Activated CD8-positive, alpha-beta T cell treated with anti-CD3 and anti-CD28 coated beads, Interleukin-2, amount 10 ng/mL, durations not matched to agents 7 days and 5 days (primary cell): ENCODE measurements around the gene FRMD3. TPM values are rescaled to one million over a fixed set of nuclear protein-coding genes. Genes with fewer than 3 reads are reported as not detected.

Experiments
- ATAC-seq: fragments of 150-1000 bp; cut with Tn5 transposase; one replicate; pipeline ENCODE4 v1.10.0; 2021; ENCODE audit warnings: moderate library complexity
- CTCF ChIA-PET: fragments of 350-600 bp; sonication (Branson Sonifier 250); formaldehyde crosslinking; loops from one replicate; lab custom pipeline; 2021; ENCODE audit warnings: antibody characterized with exemption; lab: Charles Lee
- POLR2A ChIA-PET: fragments of 350-600 bp; sonication (Branson Sonifier 250); formaldehyde crosslinking; loops from one replicate; lab custom pipeline; 2021; ENCODE audit warnings: antibody characterized with exemption; lab: Charles Lee
- DNase-seq: peaks from one replicate; pipeline ENCODE4 v3.0.0-alpha.2; 2020
- H3K27ac Mint-ChIP-seq: one replicate; pipeline ENCODE4 v1.8.0; 2021; ENCODE audit warnings: mild to moderate bottlenecking, mixed read lengths
- H3K27me3 Mint-ChIP-seq: one replicate; pipeline ENCODE4 v1.8.0; 2021; ENCODE audit warnings: low read depth, mixed read lengths
- H3K36me3 Mint-ChIP-seq: one replicate; pipeline ENCODE4 v1.8.0; 2021; ENCODE audit warnings: low read depth, mixed read lengths
- H3K4me1 Mint-ChIP-seq: one replicate; pipeline ENCODE4 v1.8.0; 2021; ENCODE audit warnings: low read depth, mixed read lengths
- H3K4me3 Mint-ChIP-seq: one replicate; pipeline ENCODE4 v1.8.0; 2021; ENCODE audit warnings: mild to moderate bottlenecking, mixed read lengths
- H3K9me3 Mint-ChIP-seq: one replicate; pipeline ENCODE4 v1.8.0; 2022; ENCODE audit warnings: mixed read lengths; ENCODE audit not compliant: insufficient read depth
- total RNA-seq, 2 experiments: library from RNA; stranded (reverse); gene quantifications; one replicate each; pipeline ENCODE4 v1.2.3, GENCODE V29; 2021

The FRMD3 gene
- total RNA-seq, 2 experiments from 2014 or later, result 0.31 to 0.74 TPM

GRCh38 chr9:83471241-83471640 lies 67.0 kb downstream of the FRMD3 start:
- no peak overlapping the region for H3K27ac Mint-ChIP-seq
- no peaks in the 10 kb centered on the region for H3K36me3 Mint-ChIP-seq
- peaks cover 2% of the 10 kb centered on the region for H3K27me3 Mint-ChIP-seq
- CTCF ChIA-PET, result interaction anchor here (1.4 kb wide), 1 partner anchor 137 kb away, joined by 5 read pairs; no protein-coding TSS in a partner anchor
- DNase-seq, result no peak
- no peak overlapping the region for H3K4me3 Mint-ChIP-seq
- POLR2A ChIA-PET, result no interaction called here
- no peak for ATAC-seq
- peaks cover 15% of the 10 kb centered on the region for H3K4me1 Mint-ChIP-seq
- H3K9me3 Mint-ChIP-seq, result no peaks in the 10 kb centered on the region

GRCh38 chr9:83469722-83470121 lies 68.5 kb downstream of the FRMD3 start:
- POLR2A ChIA-PET, result no interaction called here

GRCh38 chr9:83468821-83469220 lies 69.4 kb downstream of the FRMD3 start:
- POLR2A ChIA-PET, result no interaction called here
- no peak overlapping the region for H3K4me3 Mint-ChIP-seq
- CTCF ChIA-PET, result interaction anchor here (1.9 kb wide), 1 partner anchor 134 kb away, joined by 5 read pairs; no protein-coding TSS in a partner anchor
- ATAC-seq (no peak), DNase-seq (no peak)
- peaks cover 12% of the 10 kb centered on the region for H3K4me1 Mint-ChIP-seq
- no peaks in the 10 kb centered on the region for H3K36me3 Mint-ChIP-seq
- H3K27ac Mint-ChIP-seq, result no peak overlapping the region
- H3K27me3 Mint-ChIP-seq, result peaks cover 2% of the 10 kb centered on the region
- no peaks in the 10 kb centered on the region for H3K9me3 Mint-ChIP-seq

More at GRCh38 chr9:83469722-83470121, 68.5 kb downstream of the FRMD3 start:
- Mint-ChIP-seq H3K27me3 (peaks cover 2% of the 10 kb centered on the region), H3K4me1 (peaks cover 15% of the 10 kb centered on the region), H3K36me3 (no peaks in the 10 kb centered on the region), H3K27ac (no peak overlapping the region), H3K4me3 (no peak overlapping the region), H3K9me3 (no peaks in the 10 kb centered on the region)
- no peak for ATAC-seq
- DNase-seq, result no peak
- CTCF ChIA-PET, result interaction anchor here (0.7 kb wide), 1 partner anchor 74 kb away, joined by 3 read pairs; no protein-coding TSS in a partner anchor

GRCh38 chr9:83466877-83467276 lies 71.3 kb downstream of the FRMD3 start:
- ATAC-seq, result no peak
- Mint-ChIP-seq H3K4me3 (no peak overlapping the region), H3K4me1 (no peaks in the 10 kb centered on the region), H3K36me3 (no peaks in the 10 kb centered on the region), H3K27ac (no peak overlapping the region), H3K27me3 (peaks cover 2% of the 10 kb centered on the region), H3K9me3 (no peaks in the 10 kb centered on the region)
- no peak for DNase-seq
- ChIA-PET CTCF (no interaction called here), POLR2A (no interaction called here)

- ChIA-PET POLR2A (no interaction called here), CTCF (no interaction called here)
- H3K27me3 Mint-ChIP-seq, result peaks cover 2% of the 10 kb centered on the region
- DNase-seq, result no peak
- H3K36me3 Mint-ChIP-seq, result no peaks in the 10 kb centered on the region
- no peak overlapping the region for H3K4me3 Mint-ChIP-seq
- no peaks in the 10 kb centered on the region for H3K4me1 Mint-ChIP-seq
- ATAC-seq, result no peak
- H3K27ac Mint-ChIP-seq, result no peak overlapping the region
- H3K9me3 Mint-ChIP-seq, result no peaks in the 10 kb centered on the region
Observed at GRCh38 chr9:83466351-83466750, 71.8 kb downstream of the FRMD3 start.

- POLR2A ChIA-PET, result no interaction called here
- Mint-ChIP-seq H3K4me3 (no peak overlapping the region), H3K27me3 (no peaks in the 10 kb centered on the region), H3K4me1 (no peaks in the 10 kb centered on the region), H3K36me3 (no peaks in the 10 kb centered on the region), H3K9me3 (no peaks in the 10 kb centered on the region), H3K27ac (no peak overlapping the region)
- ATAC-seq (no peak), DNase-seq (no peak)
- CTCF ChIA-PET, result no interaction called here
Observed at GRCh38 chr9:83459830-83460229, 78.4 kb downstream of the FRMD3 start.

GRCh38 chr9:83458530-83458929 lies 79.7 kb downstream of the FRMD3 start:
- ChIA-PET POLR2A (no interaction called here), CTCF (no interaction called here)
- Mint-ChIP-seq H3K36me3 (no peaks in the 10 kb centered on the region), H3K27me3 (no peaks in the 10 kb centered on the region), H3K9me3 (no peaks in the 10 kb centered on the region), H3K27ac (no peak overlapping the region), H3K4me1 (no peaks in the 10 kb centered on the region), H3K4me3 (no peak overlapping the region)
- DNase-seq, result no peak
- no peak for ATAC-seq

GRCh38 chr9:83457005-83457404 lies 81.2 kb downstream of the FRMD3 start:
- Mint-ChIP-seq H3K27me3 (no peaks in the 10 kb centered on the region), H3K27ac (no peak overlapping the region), H3K4me1 (no peaks in the 10 kb centered on the region), H3K36me3 (no peaks in the 10 kb centered on the region), H3K4me3 (no peak overlapping the region), H3K9me3 (no peaks in the 10 kb centered on the region)
- ChIA-PET CTCF (no interaction called here), POLR2A (no interaction called here)
- DNase-seq (no peak), ATAC-seq (no peak)

GRCh38 chr9:83456226-83456625 lies 82.0 kb downstream of the FRMD3 start:
- Mint-ChIP-seq H3K27me3 (no peaks in the 10 kb centered on the region), H3K36me3 (no peaks in the 10 kb centered on the region), H3K4me3 (no peak overlapping the region), H3K27ac (no peak overlapping the region), H3K4me1 (no peaks in the 10 kb centered on the region), H3K9me3 (no peaks in the 10 kb centered on the region)
- no peak for DNase-seq
- ChIA-PET CTCF (no interaction called here), POLR2A (no interaction called here)
- ATAC-seq, result no peak

GRCh38 chr9:83454076-83454475 lies 84.1 kb downstream of the FRMD3 start:
- Mint-ChIP-seq H3K36me3 (no peaks in the 10 kb centered on the region), H3K4me1 (no peaks in the 10 kb centered on the region), H3K27me3 (no peaks in the 10 kb centered on the region), H3K27ac (no peak overlapping the region), H3K4me3 (no peak overlapping the region), H3K9me3 (no peaks in the 10 kb centered on the region)
- ATAC-seq (no peak), DNase-seq (no peak)
- CTCF ChIA-PET, result no interaction called here
- POLR2A ChIA-PET, result no interaction called here

GRCh38 chr9:83451308-83451707 lies 86.9 kb downstream of the FRMD3 start:
- ATAC-seq (no peak), DNase-seq (no peak)
- no peaks in the 10 kb centered on the region for H3K36me3 Mint-ChIP-seq
- H3K4me1 Mint-ChIP-seq, result no peaks in the 10 kb centered on the region
- ChIA-PET POLR2A (interaction anchor here (0.6 kb wide), 1 partner anchor 10 kb away, joined by 4 read pairs; no protein-coding TSS in a partner anchor), CTCF (no interaction called here)
- no peak overlapping the region for H3K27ac Mint-ChIP-seq
- H3K27me3 Mint-ChIP-seq, result no peaks in the 10 kb centered on the region
- H3K9me3 Mint-ChIP-seq, result no peaks in the 10 kb centered on the region
- H3K4me3 Mint-ChIP-seq, result no peak overlapping the region

- no peak overlapping the region for H3K27ac Mint-ChIP-seq
- no peaks in the 10 kb centered on the region for H3K9me3 Mint-ChIP-seq
- POLR2A ChIA-PET, result no interaction called here
- H3K27me3 Mint-ChIP-seq, result no peaks in the 10 kb centered on the region
- CTCF ChIA-PET, result interaction anchor here (1.0 kb wide), 1 partner anchor 115 kb away, joined by 3 read pairs; no protein-coding TSS in a partner anchor
- no peak overlapping the region for H3K4me3 Mint-ChIP-seq
- no peaks in the 10 kb centered on the region for H3K4me1 Mint-ChIP-seq
- ATAC-seq, result no peak
- DNase-seq, result no peak
- no peaks in the 10 kb centered on the region for H3K36me3 Mint-ChIP-seq
Observed at GRCh38 chr9:83449983-83450382, 88.2 kb downstream of the FRMD3 start.

- H3K36me3 Mint-ChIP-seq, result no peaks in the 10 kb centered on the region
- no peak overlapping the region for H3K27ac Mint-ChIP-seq
- no peaks in the 10 kb centered on the region for H3K9me3 Mint-ChIP-seq
- ATAC-seq (no peak), DNase-seq (no peak)
- H3K4me3 Mint-ChIP-seq, result no peak overlapping the region
- ChIA-PET CTCF (interaction anchor here (1.0 kb wide), 1 partner anchor 114 kb away, joined by 3 read pairs; no protein-coding TSS in a partner anchor), POLR2A (no interaction called here)
- no peaks in the 10 kb centered on the region for H3K27me3 Mint-ChIP-seq
- H3K4me1 Mint-ChIP-seq, result no peaks in the 10 kb centered on the region
Observed at GRCh38 chr9:83449166-83449565, 89.0 kb downstream of the FRMD3 start.
